Measurements from ENCODE around the gene ASPDH.
A peak's percentile ranks its signal among the peaks of the same experiment; 100 is the strongest.
"Not testable (repeated sequence)": the region's sequence is repeated elsewhere in the genome, so short reads cannot be mapped to it uniquely, and the experiment has no call there.

ASPDH gene

DNA sequence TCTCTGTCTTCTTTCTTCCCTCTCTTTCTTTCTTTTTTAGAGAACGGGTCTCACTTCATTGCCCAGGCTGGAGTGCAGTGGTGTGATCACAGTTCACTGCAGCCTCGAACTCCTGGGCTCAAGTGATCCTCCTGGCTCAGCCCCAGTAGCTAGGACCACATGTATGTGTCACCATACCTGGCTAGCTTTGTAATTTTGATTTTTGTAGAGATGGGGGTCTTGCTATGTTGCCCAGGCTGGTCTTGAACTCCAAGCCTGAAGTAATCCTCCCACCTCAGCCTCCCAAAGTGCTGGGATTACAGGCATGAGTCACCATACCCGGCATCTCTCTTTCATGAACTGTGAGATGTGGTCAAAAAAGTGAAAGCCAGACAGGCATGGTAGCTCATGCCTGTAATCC is 40.4 kb downstream of the ASPDH start:
- intact Hi-C loops (cut with DNase I); DNase-seq: not testable (repeated sequence)

DNA sequence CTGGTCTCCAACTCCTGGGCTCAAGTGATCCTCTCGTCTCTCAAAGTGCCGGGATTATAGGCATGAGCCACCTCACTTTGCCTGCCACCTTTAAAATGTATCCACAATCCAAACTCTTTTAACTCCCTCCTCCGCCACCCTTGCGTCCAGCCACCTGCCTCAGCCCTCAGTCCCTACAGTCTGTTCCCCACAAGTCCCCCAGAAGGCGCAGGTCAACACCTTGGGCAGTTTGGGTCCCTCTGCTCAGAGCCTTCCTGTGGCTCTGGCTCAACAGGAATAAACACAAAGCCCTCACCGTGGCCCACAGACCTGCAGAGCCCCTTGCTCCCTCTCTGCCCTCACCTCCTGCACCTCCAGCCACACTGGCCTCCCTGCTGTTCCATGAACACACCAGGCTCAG is 44.9 kb downstream of the ASPDH start:
- no peak for DNase-seq

DNA sequence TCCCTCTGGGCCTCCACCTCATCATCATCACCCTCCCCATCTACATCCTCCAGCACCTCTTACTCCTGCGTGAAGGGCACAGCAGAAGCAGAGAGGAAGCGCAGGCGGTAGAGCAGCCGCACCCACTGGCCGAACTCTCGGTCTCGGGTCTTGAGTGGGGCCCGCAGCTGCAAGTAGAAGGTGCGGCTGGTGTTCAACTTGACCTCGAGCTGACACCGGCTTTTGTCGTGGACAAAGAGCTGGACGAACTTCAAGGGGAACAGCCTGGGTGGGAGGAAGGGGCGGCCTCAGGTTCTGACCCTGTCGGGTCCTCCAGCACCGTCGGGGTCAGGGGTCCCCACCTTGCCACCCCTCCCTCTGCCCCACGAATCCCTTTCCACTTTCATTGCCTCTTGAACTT is 46.1 kb downstream of the ASPDH start:
- intact Hi-C loops (cut with DNase I) = no loop called here
- DNase-seq = no peak

More for the DNA sequence above, 44.9 kb downstream of the ASPDH start:
- intact Hi-C loops (cut with DNase I) = no loop called here

DNA sequence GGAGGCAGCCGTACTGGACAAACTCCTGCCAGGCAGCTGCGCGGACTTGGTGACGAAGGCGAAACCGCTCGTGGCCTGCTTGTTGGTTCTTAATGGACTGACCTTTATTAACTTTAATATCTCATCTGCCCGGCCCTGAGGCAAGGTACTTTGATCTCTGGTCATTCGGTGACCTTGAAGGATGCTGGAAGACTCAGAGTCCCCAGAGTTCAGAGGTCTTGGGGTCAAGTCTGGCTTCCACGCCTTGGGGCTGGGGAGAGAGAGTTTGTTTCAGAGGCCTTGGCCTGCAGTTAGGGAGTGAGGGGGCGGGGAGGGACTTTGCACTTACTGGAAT is 47.0 kb downstream of the ASPDH start:
- no peak for DNase-seq
- intact Hi-C loops (cut with DNase I) = no loop called here

DNA sequence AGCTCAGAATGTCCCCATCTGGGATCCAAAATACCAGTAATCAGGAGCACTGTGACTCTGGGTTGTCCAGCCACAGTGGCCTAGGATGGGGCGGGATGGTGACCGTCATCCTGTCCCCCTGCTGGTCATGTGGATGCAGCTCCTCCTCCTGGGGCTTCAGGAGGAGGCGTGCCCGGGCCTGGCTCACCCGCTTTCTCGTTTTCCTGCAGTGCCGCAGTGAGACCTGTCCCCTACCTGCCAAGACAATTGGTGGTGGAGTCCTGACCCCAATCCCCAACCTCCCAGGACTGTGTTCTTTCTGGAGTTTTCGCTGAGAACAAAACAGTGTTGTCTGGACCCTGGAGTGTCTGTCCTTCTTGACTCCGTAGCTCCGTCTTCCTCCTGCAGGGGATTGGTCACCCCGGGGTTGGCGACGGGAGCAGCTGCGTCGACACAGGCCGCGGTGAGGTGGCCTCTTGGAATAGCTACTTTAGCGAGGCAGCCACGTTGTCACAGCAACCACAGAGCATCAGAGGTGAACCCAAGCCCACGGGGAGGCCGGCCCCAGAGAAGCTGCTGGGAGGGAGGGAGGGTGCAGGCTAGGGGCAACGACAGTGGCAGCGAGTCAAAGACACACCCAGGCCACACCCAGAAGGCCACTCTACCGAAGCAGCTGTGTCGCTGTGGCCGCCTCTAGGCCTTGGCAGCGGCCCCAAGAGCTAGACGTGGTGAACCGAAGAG is 47.6 kb downstream of the ASPDH start:
- intact Hi-C loops (cut with DNase I) = no loop called here
- peak in 1 of 42 donors; percentile 59 for DNase-seq

DNA sequence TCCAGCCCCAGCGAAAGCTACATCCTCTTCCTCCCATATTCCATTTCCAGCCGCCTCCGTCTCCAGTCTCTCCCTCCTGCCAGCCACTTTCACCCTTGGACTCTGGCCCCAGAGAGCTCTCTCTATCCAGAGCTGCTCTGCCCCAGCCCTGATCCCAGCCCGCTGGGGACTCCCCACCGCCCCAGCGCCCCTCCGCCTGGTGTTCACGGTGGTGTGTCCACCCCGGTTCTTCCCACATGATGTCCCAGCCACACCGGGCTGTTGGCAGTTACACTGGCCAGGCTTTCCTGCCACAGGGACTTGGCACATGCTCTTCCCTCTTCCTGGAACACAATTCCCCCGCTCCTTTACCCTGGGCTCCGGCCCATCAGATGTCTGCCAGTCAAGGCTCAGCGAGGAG is 48.7 kb downstream of the ASPDH start:
- DNase-seq = no peak
- intact Hi-C loops (cut with DNase I) = no loop called here

DNA sequence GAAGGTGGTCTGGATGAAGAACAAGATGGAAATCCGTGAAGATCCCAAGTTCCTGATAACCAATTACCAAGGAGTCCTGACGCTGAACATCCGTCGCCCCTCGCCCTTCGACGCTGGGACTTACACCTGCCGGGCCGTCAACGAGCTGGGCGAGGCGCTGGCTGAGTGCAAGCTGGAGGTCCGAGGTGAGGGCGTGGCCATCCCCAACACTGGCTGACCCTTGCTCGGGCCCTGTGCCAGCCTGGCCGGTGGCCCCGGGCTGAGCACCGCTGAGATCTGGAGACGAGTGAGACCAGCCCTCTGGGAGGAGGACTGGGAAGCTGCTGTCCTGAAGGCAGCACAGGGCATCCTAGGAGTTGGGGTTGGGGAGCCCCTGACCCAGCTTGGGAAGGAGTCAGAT is 49.4 kb downstream of the ASPDH start:
- no peak for DNase-seq
- intact Hi-C loops (cut with DNase I) = no loop called here

DNA sequence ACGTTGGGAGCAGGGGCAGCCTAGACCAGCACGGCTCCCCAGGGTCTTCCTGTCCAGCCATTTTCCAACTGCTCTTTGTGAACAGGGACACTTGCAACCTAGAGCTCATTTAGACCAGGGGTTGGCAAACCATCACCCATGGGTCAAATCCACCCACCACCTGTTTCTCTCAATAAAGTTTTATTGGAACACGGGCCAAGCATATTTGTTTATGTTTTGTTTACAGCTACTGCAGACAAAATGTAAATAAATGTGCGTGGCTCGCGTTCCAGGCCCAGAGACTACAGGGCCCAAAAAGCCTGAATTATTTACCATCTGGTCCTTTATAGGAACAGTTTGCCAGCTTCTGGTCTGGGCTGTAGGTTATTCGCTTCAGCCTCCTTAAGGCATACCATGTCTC is 50.7 kb downstream of the ASPDH start:
- no peak for DNase-seq
- intact Hi-C loops (cut with DNase I) = no loop called here

Measured in head of caudate nucleus (tissue), 42 donors.